ENCODE measurements around the gene SLC22A16. TPM values are rescaled to one million over a fixed set of nuclear protein-coding genes. Genes with fewer than 3 reads are reported as not detected.
A peak's percentile ranks its signal among the peaks of the same experiment; 100 is the strongest.

Gene SLC22A16
- polyA plus RNA-seq, 12 donors: 0.08 to 0.62 (median 0.34) TPM; not detected in 4

DNA sequence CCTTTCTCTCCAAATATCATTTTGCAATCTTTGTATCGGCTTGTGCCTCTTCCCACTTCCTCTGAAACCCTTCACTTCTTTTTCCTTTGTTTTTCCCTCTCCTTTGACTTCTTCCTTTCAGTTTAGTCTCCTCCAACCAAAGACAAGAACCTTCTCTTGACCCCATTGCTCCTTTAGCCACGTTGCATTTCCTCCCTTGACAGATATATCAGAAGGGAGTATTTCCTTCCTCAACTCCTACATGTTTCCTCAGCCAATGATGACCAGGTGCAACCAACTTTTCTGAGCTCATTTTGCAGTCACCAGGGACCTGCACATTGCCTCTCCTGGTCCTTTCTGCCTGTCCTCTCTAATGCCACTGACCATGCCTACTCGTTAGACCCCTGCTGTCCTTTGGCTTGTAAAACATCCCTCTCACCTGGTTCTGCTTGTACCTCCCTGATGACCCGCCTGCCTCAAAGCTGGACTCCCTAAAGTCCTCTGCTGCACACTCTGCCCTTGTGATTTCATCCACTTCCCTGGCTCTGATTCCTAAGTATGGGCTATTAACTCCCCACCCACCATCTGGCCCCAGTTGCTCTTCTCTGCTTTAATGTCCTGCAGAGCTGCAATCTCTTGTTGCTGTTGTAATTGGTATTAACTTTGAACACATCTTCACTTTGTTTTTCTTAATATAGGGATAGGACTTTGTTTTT is 27.4 kb downstream of the SLC22A16 start:
- no peak for DNase-seq

GRCh38 chr6:110447761-110448160 is 28.7 kb downstream of the SLC22A16 start:
- no peak for DNase-seq

DNA sequence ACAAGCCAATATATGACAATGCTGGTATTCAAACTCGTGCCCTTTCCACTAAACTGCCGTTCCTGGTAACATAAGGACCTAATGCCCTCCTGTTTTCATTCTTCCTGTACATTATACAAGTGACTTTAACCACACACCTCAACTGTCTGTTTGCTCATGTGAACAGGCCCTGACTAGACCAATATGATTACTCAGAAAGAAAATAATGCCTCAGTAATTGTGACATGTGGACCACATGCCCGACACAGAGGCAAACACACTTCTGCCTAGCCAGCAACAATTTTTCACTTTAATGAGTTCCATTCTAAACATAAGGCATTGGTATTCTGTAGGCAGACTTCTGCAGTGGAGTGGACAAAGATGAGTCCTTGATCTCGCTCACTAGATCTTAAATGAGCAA is 30.0 kb downstream of the SLC22A16 start:
- DNase-seq: no peak

- no peak for DNase-seq
Observed at GRCh38 chr6:110440026-110440425, 36.4 kb downstream of the SLC22A16 start.

GRCh38 chr6:110439356-110439755 is 37.1 kb downstream of the SLC22A16 start:
- peak; percentile 11 for DNase-seq

GRCh38 chr6:110434961-110435602 is 41.3 kb downstream of the SLC22A16 start:
- no peak for DNase-seq

DNA sequence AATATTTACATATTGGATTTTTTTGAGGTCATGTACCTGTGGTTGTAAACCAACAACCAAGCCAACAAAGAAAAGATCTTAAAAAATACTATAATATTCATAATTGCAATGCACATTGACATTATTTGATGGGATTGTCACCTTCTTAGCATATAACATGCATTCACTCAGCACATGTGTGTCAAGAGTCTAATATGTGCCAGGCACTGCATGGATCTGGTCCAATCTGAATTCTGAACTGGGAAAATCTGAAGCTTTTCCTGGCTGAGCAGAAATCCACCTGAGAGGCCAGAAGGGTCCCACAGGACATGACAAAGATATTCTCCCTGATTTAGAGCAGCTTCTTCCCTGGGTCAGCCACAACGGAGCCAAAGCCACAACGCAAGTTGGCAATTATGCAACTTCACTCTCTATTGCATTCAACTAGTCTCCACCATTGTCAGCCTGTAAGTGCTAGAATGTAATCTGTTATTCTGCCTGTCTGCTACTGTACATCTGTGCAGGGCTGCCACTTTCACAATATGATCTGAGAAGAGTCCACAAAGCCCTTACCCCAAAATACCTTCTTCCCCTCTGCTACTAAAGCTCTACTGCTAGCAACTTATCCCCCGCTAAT is 44.0 kb downstream of the SLC22A16 start:
- no peak for DNase-seq

GRCh38 chr6:110430741-110431140 is 45.7 kb downstream of the SLC22A16 start:
- DNase-seq: no peak

DNA sequence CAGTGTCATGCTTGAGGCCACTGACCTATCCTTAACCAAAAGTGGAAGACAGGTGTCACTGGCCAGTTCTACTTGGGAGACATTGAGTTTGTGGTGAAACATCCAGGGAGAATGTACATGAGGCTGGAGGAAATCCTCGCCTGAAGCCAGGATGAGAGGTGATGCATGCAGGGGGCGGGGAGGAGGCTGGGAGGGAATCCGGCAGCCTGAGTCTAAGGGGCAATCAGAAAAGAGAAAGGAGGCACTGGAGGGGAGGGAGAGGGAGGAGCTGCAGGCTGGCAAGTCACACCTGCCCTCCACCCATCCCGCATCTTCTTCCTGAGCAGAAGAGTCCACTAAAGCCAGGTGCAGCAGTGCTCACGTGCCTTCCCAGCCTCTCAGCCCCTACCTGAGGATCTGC is 46.2 kb downstream of the SLC22A16 start:
- DNase-seq: no peak

- no peak for DNase-seq
Observed at GRCh38 chr6:110428153-110428552, 48.3 kb downstream of the SLC22A16 start.

DNA sequence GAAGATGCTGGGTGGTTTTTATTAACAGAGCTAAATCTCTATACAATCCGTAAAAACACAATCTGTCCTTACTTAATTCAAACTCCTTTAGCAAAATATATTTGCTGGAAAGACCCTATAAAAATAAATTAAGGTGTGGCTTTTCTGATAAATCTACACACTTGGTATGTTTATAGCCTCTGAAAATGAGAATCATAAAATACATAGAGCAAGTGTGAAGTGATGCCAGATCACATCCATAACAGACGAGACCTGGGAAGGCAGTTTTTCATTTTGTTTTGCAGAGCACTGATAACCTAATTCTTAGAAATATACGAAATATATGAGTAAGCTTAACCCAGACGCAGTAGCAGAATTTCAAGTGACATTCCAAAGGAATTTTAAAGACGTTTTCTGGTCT is 50.6 kb downstream of the SLC22A16 start:
- DNase-seq: no peak

GRCh38 chr6:110422444-110422822 is 54.0 kb downstream of the SLC22A16 start:
- DNase-seq: no peak

- DNase-seq: no peak
Observed at GRCh38 chr6:110421749-110422443, 54.5 kb downstream of the SLC22A16 start.

- no peak for DNase-seq
Observed at GRCh38 chr6:110419028-110419739, 57.2 kb downstream of the SLC22A16 start.

DNA sequence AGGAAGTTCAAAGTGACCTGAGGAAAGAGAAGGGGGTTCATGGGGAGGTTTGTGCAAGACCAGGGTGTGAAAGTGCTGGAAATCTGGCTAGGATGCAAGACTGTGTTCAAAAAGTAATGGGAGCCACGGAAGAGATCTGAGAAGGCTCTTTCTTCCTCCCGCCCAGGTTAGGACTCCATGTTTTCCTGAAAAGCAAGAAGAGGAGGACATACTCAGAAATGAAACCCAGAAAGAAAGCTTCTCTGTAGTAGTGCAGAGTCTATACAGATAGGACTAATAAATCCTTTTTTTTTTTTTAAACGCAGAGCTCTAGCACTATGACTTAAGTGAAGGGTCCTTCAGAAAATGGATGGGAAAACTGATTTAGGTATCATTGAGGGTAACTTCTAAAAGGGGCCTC is 57.8 kb downstream of the SLC22A16 start:
- DNase-seq: no peak

DNA sequence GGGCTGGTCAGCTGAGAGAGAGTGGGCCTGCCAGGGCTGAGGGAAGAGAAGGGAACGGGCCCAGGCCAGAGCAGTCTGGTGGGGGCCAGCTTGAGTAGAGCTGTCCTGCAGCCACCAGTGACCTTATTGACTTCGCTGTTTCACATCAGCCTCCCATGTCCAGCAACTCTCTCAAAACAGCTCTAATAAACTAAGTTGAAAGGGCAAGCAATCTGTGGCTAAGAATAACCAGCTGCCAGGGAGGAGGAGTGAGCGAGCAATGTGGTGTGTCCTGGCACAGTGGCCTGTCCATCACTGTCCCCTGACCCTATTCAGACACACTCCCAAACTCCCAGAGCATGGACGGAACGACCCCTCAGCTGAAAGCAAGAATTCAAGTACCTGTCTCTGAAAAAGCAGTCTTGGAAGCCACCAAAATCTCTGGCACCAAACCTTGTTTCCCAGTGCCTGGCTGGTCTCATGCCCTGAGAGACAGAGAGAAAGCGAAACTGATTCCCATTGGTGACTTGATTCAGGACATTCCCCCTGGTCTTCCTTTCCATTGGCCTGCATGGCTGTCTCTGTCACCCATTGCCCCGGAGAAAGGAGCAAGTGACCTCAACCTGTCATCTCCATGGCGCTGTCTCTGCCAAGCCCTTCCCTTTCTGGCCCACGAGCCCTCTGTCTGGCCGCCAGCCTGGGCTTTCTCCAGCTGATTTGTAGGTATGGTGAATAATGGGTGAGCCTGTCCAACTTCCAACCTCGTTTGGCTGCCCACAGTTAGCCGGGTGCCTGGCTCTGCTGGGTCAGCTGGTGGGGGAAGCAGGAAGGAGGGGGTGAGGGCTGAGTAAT is 61.1 kb downstream of the SLC22A16 start, which contains the start of gene DDO:
Gene DDO, minus strand, starts transcription at position 490 of the 831 bp plus-strand sequence. CDS start 2,113 bp downstream, outside the sequence.
- peak; percentile 9 for DNase-seq

DNA sequence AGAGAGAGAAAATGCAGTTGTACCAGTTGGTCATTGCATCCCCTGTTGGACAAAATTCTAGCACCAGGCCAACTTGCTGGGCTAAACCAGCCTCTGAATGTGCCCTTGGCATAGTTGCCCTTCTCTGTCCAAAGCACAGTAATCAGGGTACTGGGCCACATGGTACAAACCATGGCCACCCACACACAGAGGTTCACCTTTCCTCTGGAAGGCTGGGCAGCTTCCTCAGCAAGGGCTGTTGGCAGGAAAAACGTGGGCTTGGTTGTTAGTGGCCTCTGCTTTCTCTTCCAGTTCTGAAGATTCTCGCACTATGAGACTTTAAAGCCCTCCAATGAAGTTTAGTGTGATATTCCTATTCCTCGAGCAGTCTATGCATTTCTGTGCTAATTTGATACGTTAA is 61.7 kb downstream of the SLC22A16 start:
- DNase-seq: no peak

- no peak for DNase-seq
Observed at GRCh38 chr6:110412360-110412759, 64.1 kb downstream of the SLC22A16 start.

DNA sequence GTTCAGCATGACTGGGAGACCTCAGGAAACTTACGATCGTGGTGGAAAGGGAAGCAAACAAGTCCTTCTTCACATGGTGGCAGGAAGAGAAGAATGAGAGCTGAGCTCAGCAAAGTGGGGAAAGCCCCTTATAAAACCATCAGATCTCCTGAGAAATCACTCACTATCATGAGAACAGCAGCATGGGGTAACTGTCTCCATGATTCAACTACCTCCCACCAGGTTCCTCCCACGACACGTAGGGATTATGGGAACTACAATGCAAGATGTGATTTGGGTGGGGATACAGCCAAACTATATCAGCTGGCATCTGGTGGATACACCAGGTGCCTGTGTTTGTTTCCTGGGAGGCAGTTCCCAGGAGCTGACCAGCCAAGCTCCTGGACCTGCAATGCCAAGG is 65.9 kb downstream of the SLC22A16 start:
- no peak for DNase-seq

DNA sequence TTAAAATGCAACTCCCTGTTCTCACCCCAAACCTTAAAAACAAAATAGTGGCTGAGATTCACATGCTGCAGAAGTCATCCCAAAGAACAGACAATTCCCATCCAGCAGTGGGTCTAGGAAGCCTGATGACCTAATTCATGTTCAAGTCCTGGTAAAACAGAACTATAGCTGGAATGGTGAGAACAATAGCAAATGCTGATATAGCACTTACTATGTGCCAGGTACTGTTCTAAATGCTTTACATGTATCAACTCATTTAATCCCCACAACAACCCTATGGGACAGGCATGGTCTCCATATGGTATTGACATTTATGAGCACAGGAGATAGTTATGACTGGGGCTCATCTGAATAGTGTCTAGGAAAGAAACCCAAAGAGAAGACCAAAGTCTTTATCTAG is 66.6 kb downstream of the SLC22A16 start:
- DNase-seq: no peak

DNA sequence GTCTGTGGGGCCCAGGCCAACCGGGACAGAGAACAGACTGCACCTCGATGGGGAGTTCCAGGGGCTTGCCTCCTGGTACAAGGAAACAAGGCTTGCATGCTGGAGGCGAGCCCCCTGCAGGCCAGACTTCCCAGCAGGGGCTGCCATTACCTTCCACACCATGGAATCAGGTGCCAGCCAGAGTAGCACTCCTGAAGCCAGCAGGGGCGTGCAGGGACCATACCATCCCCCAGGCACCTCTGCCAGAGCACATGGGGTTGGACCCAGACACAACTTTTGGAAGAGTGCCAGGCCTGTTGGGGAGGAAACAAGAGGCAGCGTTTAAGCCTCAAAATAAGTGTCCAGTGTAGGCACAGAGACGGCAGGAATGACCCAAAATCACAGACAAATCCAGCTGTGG is 67.5 kb downstream of the SLC22A16 start:
- DNase-seq: no peak
